Naive thymus-derived CD4-positive, alpha-beta T cell (primary cell): Measurements from ENCODE around the gene AKAP6. TPM values are rescaled to one million over a fixed set of nuclear protein-coding genes. Genes with fewer than 3 reads are reported as not detected.
"Not testable (repeated sequence)": the region's sequence is repeated elsewhere in the genome, so short reads cannot be mapped to it uniquely, and the experiment has no call there.

ENCODE experiments used
- ATAC-seq: fragments of 150-1000 bp; cut with Tn5 transposase; 2 replicates; pipeline ENCODE4 v1.10.0; 2021; ENCODE audit warnings: mild to moderate bottlenecking, moderate library complexity
- CTCF ChIA-PET: fragments of 350-600 bp; sonication (Branson Sonifier 250); formaldehyde crosslinking; loops from one replicate; lab custom pipeline; 2021; ENCODE audit warnings: antibody characterized with exemption; lab: Charles Lee
- POLR2A ChIA-PET: fragments of 350-600 bp; sonication (Branson Sonifier 250); formaldehyde crosslinking; loops from one replicate; lab custom pipeline; 2021; ENCODE audit warnings: antibody characterized with exemption, inconsistent platforms; lab: Charles Lee
- DNase-seq, 9 donors: peaks; one replicate each; pipeline versions ENCODE4 v3.0.0 to v3.0.0-alpha.2; 2020 to 2022; ENCODE audit warnings: mixed read lengths in 1 of 9
- H3K27ac ChIP-seq: one replicate; pipeline ENCODE4 v1.7.0; 2013; ENCODE audit warnings: mild to moderate bottlenecking, low read depth, low read length, moderate library complexity
- H3K27me3 ChIP-seq, 2 donors: one replicate each; pipeline ENCODE4 v1.7.0; 2013; ENCODE audit warnings: low read length in 2 of 2, mild to moderate bottlenecking in 2 of 2, moderate library complexity in 2 of 2; ENCODE audit not compliant: control insufficient read depth in 2 of 2, insufficient read depth in 2 of 2
- H3K36me3 ChIP-seq, 3 experiments: 1 replicate in 2 of 3; 2 replicates in 1 of 3; pipeline ENCODE4 v1.7.0; 2013; ENCODE audit warnings: low read length in 3 of 3, mild to moderate bottlenecking in 3 of 3, moderate library complexity in 1 of 3; ENCODE audit not compliant: insufficient read depth in 3 of 3, control insufficient read depth in 2 of 3
- H3K4me1 ChIP-seq, 2 donors: one replicate each; pipeline ENCODE4 v1.7.0; 2013; ENCODE audit warnings: low read length in 2 of 2, mild to moderate bottlenecking in 2 of 2, moderate library complexity in 1 of 2; ENCODE audit not compliant: control insufficient read depth in 2 of 2, insufficient read depth in 2 of 2
- H3K4me3 ChIP-seq: 2 replicates; pipeline ENCODE4 v1.7.0; 2013; ENCODE audit warnings: mild to moderate bottlenecking, low read length
- H3K9me3 ChIP-seq, 3 experiments: 1 replicate in 2 of 3; 2 replicates in 1 of 3; pipeline ENCODE4 v1.7.0; 2013; ENCODE audit warnings: low read length in 3 of 3; ENCODE audit not compliant: control insufficient read depth in 2 of 3
- H3K27ac Mint-ChIP-seq, 9 donors: one replicate each; pipeline ENCODE4 v1.8.0; 2020 to 2022; ENCODE audit warnings: mixed read lengths in 9 of 9, mild to moderate bottlenecking in 8 of 9, moderate library complexity in 5 of 9, inconsistent platforms in 2 of 9
- H3K27me3 Mint-ChIP-seq, 5 donors: one replicate each; pipeline ENCODE4 v1.8.0; 2021 to 2022; ENCODE audit warnings: mixed read lengths in 5 of 5, mild to moderate bottlenecking in 1 of 5
- H3K36me3 Mint-ChIP-seq, 5 donors: one replicate each; pipeline ENCODE4 v1.8.0; 2020 to 2022; ENCODE audit warnings: mixed read lengths in 5 of 5, mild to moderate bottlenecking in 3 of 5, inconsistent platforms in 1 of 5
- H3K4me1 Mint-ChIP-seq, 7 donors: one replicate each; pipeline ENCODE4 v1.8.0; 2020 to 2022; ENCODE audit warnings: mixed read lengths in 7 of 7, mild to moderate bottlenecking in 3 of 7, inconsistent platforms in 1 of 7
- H3K4me3 Mint-ChIP-seq, 10 donors: one replicate each; pipeline ENCODE4 v1.8.0; 2020 to 2022; ENCODE audit warnings: mild to moderate bottlenecking in 10 of 10, mixed read lengths in 10 of 10, moderate library complexity in 6 of 10, inconsistent platforms in 2 of 10
- H3K9me3 Mint-ChIP-seq, 11 donors: one replicate each; pipeline ENCODE4 v1.8.0; 2020 to 2022; ENCODE audit warnings: mixed read lengths in 11 of 11, mild to moderate bottlenecking in 4 of 11, inconsistent platforms in 1 of 11, moderate library complexity in 1 of 11
- intact Hi-C, 2 donors: fragments of 100-400 bp; cut with micrococcal nuclease; formaldehyde crosslinking; loops; one replicate each; pipeline ENCODE4 v1.15.1; 2023
- polyA plus RNA-seq, 2 donors: library from polyadenylated mRNA; unstranded; fragments of 300-500 nt; fragmentation: Illumina TruSeq; gene quantifications; one replicate each; pipeline ENCODE4 v1.2.3, GENCODE V29; 2021
- total RNA-seq, 6 experiments: library from RNA in 5 of 6; stranded (reverse) in 5 of 6; gene quantifications; 1 replicate in 5 of 6; 2 replicates in 1 of 6; pipeline ENCODE4 v1.2.3 and lab custom pipeline; 2021 to 2026

Gene AKAP6
- total and polyA plus RNA-seq, 7 experiments from 2014 or later = 0.29 to 7.9 (median 4.1) TPM

GRCh38 chr14:32368107-32368506 lies 39.0 kb downstream of the AKAP6 start:
- H3K9me3 Mint-ChIP-seq = no peaks in the 10 kb centered on the region
- Histone ChIP-seq H3K4me3 (no peak overlapping the region), H3K9me3 (no peaks in the 10 kb centered on the region), H3K27me3 (no peaks in the 10 kb centered on the region), H3K27ac (no peak overlapping the region), H3K4me1 (no peaks in the 10 kb centered on the region), H3K36me3 (no peaks in the 10 kb centered on the region)
- no peaks in the 10 kb centered on the region for H3K36me3 Mint-ChIP-seq
- ChIA-PET CTCF (no interaction called here), POLR2A (no interaction called here)
- peaks cover 0 to 9% (median 0%) of the 10 kb centered on the region in 7 donors for H3K4me1 Mint-ChIP-seq
- DNase-seq = no peak
- H3K27me3 Mint-ChIP-seq = peaks cover 0 to 6% (median 0%) of the 10 kb centered on the region in 5 donors
- no peak for ATAC-seq
- no peak overlapping the region for H3K27ac Mint-ChIP-seq
- intact Hi-C loops = no loop called here
- H3K4me3 Mint-ChIP-seq = no peak overlapping the region

GRCh38 chr14:32370714-32371113 lies 41.6 kb downstream of the AKAP6 start:
- H3K4me1 Mint-ChIP-seq = peaks cover 0 to 9% (median 0%) of the 10 kb centered on the region in 7 donors
- H3K4me3 ChIP-seq = no peak overlapping the region
- H3K27ac ChIP-seq = no peak overlapping the region
- H3K4me1 ChIP-seq = no peaks in the 10 kb centered on the region
- H3K4me3 Mint-ChIP-seq = no peak overlapping the region
- H3K27me3 ChIP-seq = no peaks in the 10 kb centered on the region
- CTCF ChIA-PET = no interaction called here
- ATAC-seq = no peak
- H3K27me3 Mint-ChIP-seq = peaks cover 0 to 7% (median 0%) of the 10 kb centered on the region in 5 donors
- H3K27ac Mint-ChIP-seq = no peak overlapping the region
- intact Hi-C loops = no loop called here
- no peaks in the 10 kb centered on the region for H3K36me3 ChIP-seq
- no peaks in the 10 kb centered on the region for H3K9me3 ChIP-seq
- POLR2A ChIA-PET = no interaction called here
- DNase-seq = no peak
- no peaks in the 10 kb centered on the region for H3K9me3 Mint-ChIP-seq
- H3K36me3 Mint-ChIP-seq = no peaks in the 10 kb centered on the region

GRCh38 chr14:32372154-32372553 lies 43.1 kb downstream of the AKAP6 start:
- Histone ChIP-seq H3K27me3 (no peaks in the 10 kb centered on the region), H3K36me3 (no peaks in the 10 kb centered on the region), H3K27ac (no peak overlapping the region), H3K4me1 (no peaks in the 10 kb centered on the region), H3K4me3 (no peak overlapping the region), H3K9me3 (no peaks in the 10 kb centered on the region)
- Mint-ChIP-seq H3K4me3 (no peak overlapping the region), H3K27ac (no peak overlapping the region), H3K36me3 (no peaks in the 10 kb centered on the region), H3K9me3 (no peaks in the 10 kb centered on the region), H3K27me3 (peaks cover 0 to 7% (median 0%) of the 10 kb centered on the region in 5 donors), H3K4me1 (peaks cover 0 to 9% (median 0%) of the 10 kb centered on the region in 7 donors)
- DNase-seq (no peak), ATAC-seq (no peak)
- intact Hi-C loops = no loop called here
- POLR2A ChIA-PET = interaction anchor here (0.7 kb wide), 1 partner anchor 48 kb away, joined by 3 read pairs; no protein-coding TSS in a partner anchor
- CTCF ChIA-PET = interaction anchor here (0.7 kb wide), 1 partner anchor 22 kb away, joined by 4 read pairs; no protein-coding TSS in a partner anchor

- H3K4me1 ChIP-seq, H3K4me3 Mint-ChIP-seq, H3K36me3 ChIP-seq, DNase-seq, H3K9me3 ChIP-seq, H3K27ac ChIP-seq, ATAC-seq, H3K9me3 Mint-ChIP-seq, H3K27ac Mint-ChIP-seq, H3K36me3 Mint-ChIP-seq, POLR2A ChIA-PET, H3K27me3 Mint-ChIP-seq, H3K27me3 ChIP-seq, CTCF ChIA-PET, H3K4me3 ChIP-seq, H3K4me1 Mint-ChIP-seq, intact Hi-C loops: not testable (repeated sequence)
Observed at GRCh38 chr14:32373174-32373573, 44.1 kb downstream of the AKAP6 start.

GRCh38 chr14:32374155-32374554 lies 45.1 kb downstream of the AKAP6 start:
- CTCF ChIA-PET = no interaction called here
- no peak for DNase-seq
- H3K27ac Mint-ChIP-seq = no peak overlapping the region
- Histone ChIP-seq H3K36me3 (no peaks in the 10 kb centered on the region), H3K27ac (no peak overlapping the region), H3K4me3 (no peak overlapping the region), H3K9me3 (no peaks in the 10 kb centered on the region), H3K4me1 (no peaks in the 10 kb centered on the region), H3K27me3 (no peaks in the 10 kb centered on the region)
- H3K36me3 Mint-ChIP-seq = no peaks in the 10 kb centered on the region
- H3K4me1 Mint-ChIP-seq = peaks cover 0 to 9% (median under 1%) of the 10 kb centered on the region in 7 donors
- H3K4me3 Mint-ChIP-seq = no peak overlapping the region
- intact Hi-C loops = no loop called here
- ATAC-seq = no peak
- H3K27me3 Mint-ChIP-seq = peaks cover 0 to 7% (median 0%) of the 10 kb centered on the region in 5 donors
- POLR2A ChIA-PET = no interaction called here
- no peaks in the 10 kb centered on the region for H3K9me3 Mint-ChIP-seq

- intact Hi-C loops = no loop called here
- DNase-seq (no peak), ATAC-seq (no peak)
- peaks cover 0 to 7% (median 0%) of the 10 kb centered on the region in 5 donors for H3K27me3 Mint-ChIP-seq
- ChIA-PET POLR2A (no interaction called here), CTCF (no interaction called here)
- H3K36me3 Mint-ChIP-seq = no peaks in the 10 kb centered on the region
- H3K36me3 ChIP-seq = no peaks in the 10 kb centered on the region
- H3K27me3 ChIP-seq = no peaks in the 10 kb centered on the region
- H3K4me3 ChIP-seq = no peak overlapping the region
- peaks cover 2 to 11% (median 9%) of the 10 kb centered on the region in 7 donors for H3K4me1 Mint-ChIP-seq
- H3K4me1 ChIP-seq = no peaks in the 10 kb centered on the region
- H3K9me3 ChIP-seq = no peaks in the 10 kb centered on the region
- H3K9me3 Mint-ChIP-seq = no peaks in the 10 kb centered on the region
- H3K27ac ChIP-seq = no peak overlapping the region
- H3K27ac Mint-ChIP-seq = no peak overlapping the region
- H3K4me3 Mint-ChIP-seq = no peak overlapping the region
Observed at GRCh38 chr14:32375663-32376062, 46.6 kb downstream of the AKAP6 start.

- Histone ChIP-seq H3K4me3 (no peak overlapping the region), H3K27me3 (no peaks in the 10 kb centered on the region), H3K4me1 (no peaks in the 10 kb centered on the region), H3K27ac (no peak overlapping the region), H3K36me3 (no peaks in the 10 kb centered on the region), H3K9me3 (no peaks in the 10 kb centered on the region)
- DNase-seq (no peak), ATAC-seq (no peak)
- POLR2A ChIA-PET = no interaction called here
- Mint-ChIP-seq H3K4me3 (no peak overlapping the region), H3K27ac (no peak overlapping the region), H3K9me3 (no peaks in the 10 kb centered on the region), H3K36me3 (no peaks in the 10 kb centered on the region), H3K4me1 (peaks cover 2 to 11% (median 8%) of the 10 kb centered on the region in 7 donors), H3K27me3 (peaks cover 0 to 7% (median 0%) of the 10 kb centered on the region in 5 donors)
- intact Hi-C loops = no loop called here
- CTCF ChIA-PET = no interaction called here
Observed at GRCh38 chr14:32377046-32377646, 48.0 kb downstream of the AKAP6 start.
